H54 (cell line): ENCODE data around the gene RMND1.

ENCODE experiments used
- DNase-seq: peaks from one replicate; pipeline ENCODE4 v3.0.0; 2011; ENCODE audit warnings: low spot score, mixed read lengths; ENCODE audit not compliant: insufficient read length
- FAIRE-seq: peaks from 3 replicates; lab custom pipeline; 2011; peaks lifted over from hg19 to GRCh38; lab: Jason Lieb, UNC
- POLR2A ChIP-seq: IDR thresholded peaks from 2 replicates; pipeline ENCODE4 v1.6.1; 2011; ENCODE audit warnings: low read depth, mild to moderate bottlenecking, low read length

The RMND1 gene

DNA sequence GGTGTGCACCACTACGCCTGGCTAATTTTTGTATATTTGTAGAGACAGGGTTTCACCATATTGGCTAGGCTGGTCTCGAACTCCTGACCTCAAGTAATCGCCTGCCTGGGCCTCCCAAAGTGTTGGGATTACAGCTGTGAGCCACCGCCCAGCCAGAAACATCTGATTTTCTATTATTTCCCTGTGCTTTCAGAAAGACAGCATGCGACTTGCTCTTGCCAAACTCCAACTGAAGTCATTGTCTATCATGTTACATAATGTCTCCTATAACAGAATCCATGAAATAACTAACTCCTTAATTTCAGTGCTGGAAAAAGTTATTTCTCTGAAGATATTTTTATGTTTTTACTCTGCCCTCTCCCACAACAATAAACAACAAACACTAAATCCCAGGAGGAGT is 8.5 kb downstream of the RMND1 start:
- DNase-seq = no peak
- no peak for TF ChIP-seq POLR2A
- FAIRE-seq = no peak

DNA sequence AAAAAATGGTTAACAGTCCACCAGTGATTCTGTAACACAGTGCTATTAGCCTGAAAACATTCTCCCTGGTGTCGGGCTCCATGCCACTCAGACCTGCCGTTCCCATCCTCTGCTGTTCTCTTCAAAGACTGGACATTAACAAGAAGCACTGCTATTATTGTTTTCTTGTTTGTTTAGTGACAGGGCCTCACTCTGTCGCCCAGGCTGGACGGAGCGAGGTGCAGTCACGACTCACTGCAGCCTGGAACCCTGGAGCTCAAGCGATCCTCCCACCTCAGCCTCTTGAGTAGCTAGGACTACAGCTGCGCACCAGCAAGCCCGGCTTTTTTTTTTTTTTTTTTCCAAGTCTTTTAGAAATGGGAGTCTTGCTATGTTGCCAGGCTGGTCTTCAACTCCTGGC is 9.6 kb downstream of the RMND1 start:
- no peak for DNase-seq
- TF ChIP-seq POLR2A = no peak
- no peak for FAIRE-seq

DNA sequence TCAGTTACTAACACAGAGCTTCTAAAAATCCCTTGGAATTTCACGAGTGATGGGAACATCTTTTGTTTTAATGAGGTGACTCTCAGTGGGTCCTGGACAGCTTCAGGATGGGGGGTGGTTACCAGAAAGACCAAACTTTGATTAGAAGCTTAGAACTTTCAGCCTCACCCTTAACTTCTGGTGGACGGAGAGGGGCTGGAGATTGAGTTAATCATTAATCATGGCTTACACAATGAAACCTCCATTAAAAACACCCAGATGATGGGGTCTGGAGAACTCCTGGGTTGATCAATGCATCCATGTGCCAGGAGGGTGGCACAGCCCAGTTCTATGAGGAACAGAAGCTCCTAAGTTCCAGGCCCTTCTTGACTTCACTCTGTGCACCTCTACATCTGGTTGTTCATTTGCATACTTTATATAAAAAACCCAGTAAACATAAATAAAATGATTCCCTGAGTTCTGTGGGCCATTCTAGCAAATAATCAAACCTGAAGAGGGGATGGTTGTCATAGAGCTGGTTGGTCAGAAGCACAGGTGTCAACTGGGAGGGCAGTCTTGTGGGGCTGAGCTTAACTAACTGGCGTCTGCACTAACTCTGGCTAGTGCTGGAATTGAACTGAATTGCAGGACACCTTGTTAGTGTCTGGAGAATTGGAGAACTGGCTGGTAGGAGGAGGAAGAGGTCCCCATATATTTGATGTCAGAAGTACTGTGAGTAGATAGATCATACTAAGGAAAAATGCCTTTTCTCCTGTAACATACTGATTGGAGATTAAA is 10.3 kb downstream of the RMND1 start:
- FAIRE-seq (no peak), DNase-seq (no peak)
- no peak for TF ChIP-seq POLR2A

DNA sequence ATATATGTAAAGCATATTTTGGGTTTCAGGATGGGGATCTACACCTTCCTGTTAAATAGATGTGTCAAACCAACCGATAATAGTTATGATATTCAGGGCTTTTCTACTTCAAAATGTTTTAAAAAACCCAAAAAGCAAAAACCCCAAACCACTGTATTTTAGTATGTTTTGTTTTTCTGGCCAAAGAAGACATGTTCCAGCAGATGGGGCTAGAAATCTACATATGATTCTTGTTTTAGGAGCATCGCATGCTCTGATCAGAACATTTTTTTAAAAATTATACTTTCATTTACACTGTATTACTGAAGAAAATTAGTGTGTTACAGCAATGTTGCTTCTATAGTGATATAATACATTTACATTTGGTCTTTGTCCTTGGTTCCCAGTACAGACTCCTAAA is 11.0 kb downstream of the RMND1 start:
- FAIRE-seq = no peak
- no peak for DNase-seq
- no peak for TF ChIP-seq POLR2A

DNA sequence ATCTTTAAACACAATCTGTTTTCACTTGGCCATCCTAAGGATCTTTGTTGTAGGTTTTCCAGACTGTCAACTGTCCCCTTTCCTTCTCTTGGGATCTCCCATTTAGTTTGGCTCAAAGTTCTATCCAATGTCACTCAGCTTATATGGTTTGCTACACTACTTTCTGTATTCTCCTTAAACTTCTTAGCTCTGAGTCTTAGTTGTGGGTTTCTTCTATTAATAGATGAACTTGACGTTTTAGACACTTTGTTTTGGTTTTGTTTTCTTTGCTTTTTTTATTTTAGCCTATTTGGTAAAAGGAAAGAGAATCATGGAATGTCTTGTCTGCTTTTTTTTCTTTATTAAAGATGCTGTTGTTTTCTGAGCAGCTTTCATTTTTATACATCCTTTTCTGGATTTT is 11.4 kb downstream of the RMND1 start:
- no peak for TF ChIP-seq POLR2A
- no peak for DNase-seq
- FAIRE-seq = no peak

DNA sequence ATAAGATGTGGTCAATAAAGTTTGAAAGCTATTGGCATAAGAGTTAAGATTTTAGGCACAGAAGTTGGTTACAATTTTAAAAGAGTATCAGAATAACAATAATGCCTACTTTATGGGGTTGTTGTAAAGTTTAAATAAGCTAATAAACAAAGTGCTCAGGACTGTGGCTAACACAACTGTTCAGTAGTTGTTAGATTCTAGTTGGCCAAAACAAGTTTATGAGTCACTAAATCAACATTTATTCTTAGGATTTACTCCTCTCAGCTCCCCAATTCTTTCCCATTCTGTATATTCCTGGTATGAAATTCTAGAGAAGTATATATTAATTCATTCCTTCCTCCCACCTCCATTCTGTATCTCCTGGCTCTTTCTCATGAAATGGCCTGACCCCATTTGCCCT is 14.5 kb downstream of the RMND1 start:
- no peak for TF ChIP-seq POLR2A
- no peak for DNase-seq
- FAIRE-seq = no peak

DNA sequence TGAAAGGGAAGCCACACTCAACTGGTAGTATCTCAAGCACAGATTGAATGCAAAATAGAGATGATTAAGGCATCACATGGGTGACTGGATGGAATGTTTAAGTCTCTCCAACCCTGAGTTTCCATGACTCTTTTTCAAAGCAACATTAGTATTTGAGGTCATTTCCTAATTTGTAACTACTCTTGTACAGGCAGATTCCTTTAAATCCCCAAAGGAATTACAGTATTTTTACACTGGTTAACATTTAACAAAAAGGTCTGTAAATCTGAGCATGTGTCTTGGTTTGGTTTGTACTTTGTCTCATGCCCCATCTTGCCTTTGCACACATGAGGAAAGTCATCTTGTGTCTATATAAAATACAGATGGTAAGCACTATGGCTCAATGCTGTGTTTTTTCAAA is 15.1 kb downstream of the RMND1 start:
- FAIRE-seq (no peak), DNase-seq (no peak)
- no peak for TF ChIP-seq POLR2A

DNA sequence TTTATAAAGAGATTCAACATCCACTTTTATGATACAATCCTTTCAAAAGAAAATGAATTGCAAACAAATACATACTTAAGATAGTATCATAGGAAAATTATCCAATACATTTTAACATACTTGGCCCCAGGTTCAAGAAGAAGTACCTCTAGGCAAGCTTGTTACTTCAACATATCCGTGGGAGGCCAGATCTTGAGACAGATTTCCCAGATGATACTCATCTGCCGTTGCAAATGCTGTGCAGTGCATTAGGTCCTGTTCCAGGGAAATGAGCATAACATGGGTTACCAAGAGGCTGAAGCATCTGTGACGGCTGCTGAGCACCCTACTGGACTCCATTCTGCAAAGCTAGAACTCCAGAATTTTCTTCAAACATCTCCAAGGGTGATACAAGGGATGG is 15.6 kb downstream of the RMND1 start:
- DNase-seq (no peak), FAIRE-seq (no peak)
- TF ChIP-seq POLR2A = no peak

DNA sequence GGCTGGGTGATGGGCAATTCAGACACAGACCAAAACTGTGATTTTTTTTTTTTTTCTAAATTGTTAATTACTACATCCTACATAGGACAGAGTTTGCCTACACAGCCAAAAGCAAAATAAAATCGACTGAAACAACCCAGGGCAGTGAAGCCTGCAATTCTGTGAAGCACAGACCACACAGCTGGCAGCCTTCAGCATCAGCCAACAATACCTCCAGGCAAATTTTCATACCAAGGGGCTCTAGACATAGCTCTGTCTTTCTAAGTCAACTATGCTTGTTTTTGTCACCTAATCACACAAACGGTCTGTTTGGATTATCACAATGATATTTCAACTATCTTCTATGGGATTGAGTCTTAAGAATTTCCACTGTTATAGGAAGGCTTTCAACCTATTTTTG is 17.6 kb downstream of the RMND1 start:
- no peak for DNase-seq
- no peak for TF ChIP-seq POLR2A
- FAIRE-seq = no peak

DNA sequence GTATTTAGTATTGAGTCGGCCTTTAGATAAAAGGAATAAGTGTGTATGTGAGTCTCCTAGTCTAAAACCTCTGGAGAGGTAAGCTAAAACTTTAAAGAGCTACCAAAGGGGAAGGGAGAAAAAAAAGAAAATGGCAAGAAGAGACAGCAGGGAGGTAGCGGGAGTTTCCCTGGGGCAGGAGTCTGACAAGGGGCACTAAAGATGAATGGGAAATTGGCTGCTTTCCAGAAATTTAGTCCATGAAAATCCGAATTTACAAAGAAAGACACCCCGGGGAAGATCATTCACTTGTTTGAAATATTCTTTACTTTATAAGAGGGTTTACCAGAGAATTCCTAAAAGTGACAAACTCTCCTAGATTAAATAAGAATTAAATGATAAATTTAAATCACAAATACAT is 19.3 kb downstream of the RMND1 start:
- FAIRE-seq (no peak), DNase-seq (no peak)
- no peak for TF ChIP-seq POLR2A

DNA sequence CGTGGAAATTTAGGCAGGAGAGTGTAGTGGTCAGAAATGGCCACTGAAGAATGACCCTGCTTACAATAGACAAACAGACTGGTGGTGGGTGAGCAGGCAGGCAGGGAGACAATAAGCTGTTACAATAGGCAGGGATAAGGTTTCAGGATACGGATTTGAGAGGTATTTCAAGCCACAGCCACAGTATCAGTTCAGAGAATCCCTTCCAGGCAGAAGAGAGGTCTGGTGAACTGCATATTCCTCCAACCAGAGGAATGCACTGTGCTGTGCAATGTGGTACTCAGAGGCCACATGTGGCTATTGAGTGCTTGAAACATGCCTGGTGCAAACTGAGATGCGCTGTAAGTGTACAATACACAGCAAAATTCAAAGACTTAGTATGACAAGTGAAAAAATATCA is 20.6 kb downstream of the RMND1 start:
- no peak for DNase-seq
- TF ChIP-seq POLR2A = no peak
- FAIRE-seq = no peak

DNA sequence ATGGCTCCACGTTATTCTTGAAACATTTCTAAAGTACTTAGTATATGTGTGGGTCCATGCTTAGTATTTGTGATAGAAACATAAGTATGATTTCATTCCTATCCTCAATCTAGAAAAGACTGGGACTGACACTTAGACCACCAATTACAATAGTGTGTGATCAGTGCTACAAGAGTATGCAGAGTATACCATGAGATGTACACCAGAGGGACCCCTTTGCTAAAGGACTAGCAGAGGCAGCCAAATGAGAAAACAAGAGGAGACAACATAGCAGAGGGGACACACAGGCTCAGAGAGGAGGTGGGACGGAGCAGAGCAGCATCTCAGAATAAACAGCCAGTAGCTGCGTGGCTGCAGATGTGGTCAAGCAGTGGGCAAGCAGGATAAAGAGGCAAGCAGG is 21.0 kb downstream of the RMND1 start:
- FAIRE-seq (no peak), DNase-seq (no peak)
- TF ChIP-seq POLR2A = no peak

DNA sequence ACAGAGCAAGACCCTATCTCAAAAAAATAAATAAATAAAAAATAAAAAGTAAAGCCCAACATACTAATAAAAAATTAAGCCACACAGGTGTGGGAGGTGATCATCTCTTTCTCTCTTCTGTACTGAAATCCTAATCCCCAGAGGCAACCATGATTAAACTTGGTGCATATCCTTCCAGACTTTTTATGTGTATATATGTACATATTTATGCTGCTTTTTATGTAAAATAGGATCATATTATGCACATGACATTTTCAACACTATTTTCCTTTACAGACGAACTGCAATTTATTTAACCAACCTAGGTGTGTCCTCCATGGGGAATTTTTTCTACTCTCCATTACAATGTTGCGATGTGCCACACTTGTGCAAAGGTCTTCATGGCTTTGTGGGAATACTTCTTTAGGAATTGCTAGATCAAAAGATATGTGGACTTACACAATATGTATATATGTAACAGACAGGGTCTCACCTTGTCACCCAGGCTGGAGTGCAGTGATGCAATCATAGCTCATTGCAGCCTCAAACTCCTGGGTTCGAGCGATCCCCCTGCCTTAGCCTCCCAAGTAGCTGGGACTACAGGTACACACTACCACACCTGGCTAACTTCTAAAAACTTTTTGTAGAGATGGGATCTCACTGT is 23.7 kb downstream of the RMND1 start:
- no peak for TF ChIP-seq POLR2A
- FAIRE-seq (no peak), DNase-seq (no peak)

DNA sequence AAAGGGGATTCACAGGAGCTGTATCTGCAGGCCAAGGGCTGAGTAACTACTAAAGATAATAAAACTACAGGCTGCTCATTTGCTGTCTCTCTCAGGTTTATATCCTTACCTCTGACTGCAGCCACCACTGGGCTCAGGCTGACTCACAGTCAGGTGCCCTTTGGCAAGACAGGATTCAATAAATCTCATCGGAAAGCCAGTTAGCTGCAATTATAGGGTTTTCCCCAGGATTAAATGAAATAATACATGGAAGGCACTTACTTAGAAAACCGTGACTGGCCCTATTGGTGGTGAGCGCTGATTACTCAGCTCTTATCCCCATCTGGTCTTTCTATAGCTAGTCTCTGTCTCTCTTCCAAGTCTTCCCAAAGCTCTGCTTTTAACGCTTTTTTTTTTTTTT is 26.4 kb downstream of the RMND1 start:
- no peak for TF ChIP-seq POLR2A
- peak; percentile 95 for FAIRE-seq
- no peak for DNase-seq

DNA sequence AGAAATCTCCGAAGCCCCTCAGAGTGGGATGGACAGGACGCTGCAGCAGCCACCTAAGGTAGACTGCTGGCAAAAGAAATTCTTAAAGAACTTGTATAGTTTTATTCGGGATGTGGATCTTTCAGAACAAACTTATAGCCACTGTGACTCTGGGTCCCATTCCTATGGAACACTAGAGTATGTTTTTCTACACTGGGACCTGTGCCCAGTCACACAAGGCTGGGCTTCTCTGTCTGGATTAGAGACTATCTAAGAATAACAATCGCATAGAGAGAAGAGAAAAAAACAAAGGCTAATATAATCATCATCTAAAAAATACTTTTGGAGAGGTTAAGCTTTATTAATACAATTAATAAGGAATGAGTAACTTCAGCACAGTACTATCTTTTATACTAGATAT is 28.9 kb downstream of the RMND1 start:
- FAIRE-seq (no peak), DNase-seq (no peak)
- TF ChIP-seq POLR2A = no peak

DNA sequence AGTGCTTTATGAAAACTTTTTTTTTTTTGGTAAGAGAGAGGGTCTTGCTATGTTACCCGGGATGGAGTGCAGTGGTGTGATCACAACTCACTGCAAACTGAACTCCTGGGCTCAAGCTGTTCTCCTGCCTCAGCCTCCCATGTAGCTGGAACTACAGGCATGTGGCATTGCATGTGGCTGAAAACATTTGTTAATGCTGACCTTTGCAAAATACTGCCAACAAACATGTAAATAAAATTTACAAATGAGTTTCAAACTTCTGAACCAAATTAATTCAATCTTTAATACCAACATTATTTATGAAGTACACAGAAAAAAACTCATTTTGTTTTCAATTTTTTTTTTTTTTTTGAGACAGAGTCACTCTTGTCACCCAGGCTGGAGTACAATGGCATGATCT is 34.4 kb downstream of the RMND1 start:
- FAIRE-seq (no peak), DNase-seq (no peak)
- no peak for TF ChIP-seq POLR2A
